Measurements from ENCODE around the gene ATP2B3.
A peak's percentile ranks its signal among the peaks of the same experiment; 100 is the strongest.
"Not testable (repeated sequence)": the region's sequence is repeated elsewhere in the genome, so short reads cannot be mapped to it uniquely, and the experiment has no call there.

The ATP2B3 gene

GRCh38 chrX:153599192-153600031, 82.0 kb downstream of the ATP2B3 start:
- peak; percentile 90 for DNase-seq

GRCh38 chrX:153600032-153600373, 82.6 kb downstream of the ATP2B3 start:
- peak; percentile 10 for DNase-seq

GRCh38 chrX:153600921-153601320, 83.5 kb downstream of the ATP2B3 start:
- no peak for DNase-seq

GRCh38 chrX:153601511-153602110, 84.2 kb downstream of the ATP2B3 start:
- DNase-seq: no peak

- no peak for DNase-seq
Measured at GRCh38 chrX:153602601-153603000, 85.2 kb downstream of the ATP2B3 start.

- no peak for DNase-seq
Measured at GRCh38 chrX:153603131-153603656, 85.8 kb downstream of the ATP2B3 start.

GRCh38 chrX:153604666-153605380, 87.4 kb downstream of the ATP2B3 start:
- not testable (repeated sequence) for DNase-seq

- DNase-seq: no peak
Measured at GRCh38 chrX:153606503-153606902, 89.1 kb downstream of the ATP2B3 start.

- DNase-seq: no peak
Measured at GRCh38 chrX:153608376-153608775, 90.9 kb downstream of the ATP2B3 start.

- DNase-seq: no peak
Measured at GRCh38 chrX:153608806-153609205, 91.4 kb downstream of the ATP2B3 start.

GRCh38 chrX:153609917-153610835, 92.7 kb downstream of the ATP2B3 start:
- peak; percentile 77 for DNase-seq

GRCh38 chrX:153610836-153611213, 93.4 kb downstream of the ATP2B3 start:
- no peak for DNase-seq

GRCh38 chrX:153611298-153612095, 94.1 kb downstream of the ATP2B3 start:
- no peak for DNase-seq

GRCh38 chrX:153612413-153612812, 95.0 kb downstream of the ATP2B3 start:
- DNase-seq: no peak

GRCh38 chrX:153614818-153615217, 97.4 kb downstream of the ATP2B3 start:
- DNase-seq: peak; percentile 13

GRCh38 chrX:153620576-153620975, 103.1 kb downstream of the ATP2B3 start:
- DNase-seq: no peak

GRCh38 chrX:153621949-153622598, 104.6 kb downstream of the ATP2B3 start:
- DNase-seq: no peak

- no peak for DNase-seq
Measured at GRCh38 chrX:153622661-153623309, 105.3 kb downstream of the ATP2B3 start.

- no peak for DNase-seq
Measured at GRCh38 chrX:153623310-153624029, 106.0 kb downstream of the ATP2B3 start.
